ENCODE measurements around the gene PNLIPRP1.

- TF ChIP-seq ZNF274 (IDR thresholded peaks at IDR 0.05; ENCODE audit: low read depth, low read length) = no peak
- no peak for TF ChIP-seq YY1 (IDR thresholded peaks at IDR 0.05; ENCODE audit: insufficient read depth, insufficient read length)
These were observed 42.5 kb upstream of the PNLIPRP1 start for GRCh38 chr10:116548301-116548700.

Data from NT2/D1 (cell line).